Uterus (tissue), 2 donors: ENCODE data around the gene NDE1.

ENCODE experiments used
- CTCF ChIP-seq, 4 experiments: fragments of 200-600 bp in 2 of 4; fragments of 450-650 bp in 2 of 4; sonication (generic) in 2 of 4; IDR thresholded peaks; one replicate each; pipeline ENCODE4 v1.5.1; 2016 to 2019; ENCODE audit warnings: antibody characterized with exemption in 4 of 4, mild to moderate bottlenecking in 2 of 4, moderate library complexity in 1 of 4
- POLR2A ChIP-seq, 2 donors: fragments of 450-650 bp; IDR thresholded peaks; one replicate each; pipeline ENCODE4 v1.6.1; 2016; ENCODE audit warnings: antibody characterized with exemption in 2 of 2, mild to moderate bottlenecking in 1 of 2, moderate library complexity in 1 of 2

GRCh38 chr16:15652293-15653001 lies 2.4 kb downstream of the NDE1 start:
- TF ChIP-seq CTCF (IDR thresholded peaks at IDR 0.05), result no peak
- TF ChIP-seq POLR2A (IDR thresholded peaks at IDR 0.05), result no peak
